K562 (cell line): ENCODE results near the gene OR2B3. TPM values are rescaled to one million over a fixed set of nuclear protein-coding genes. Genes with fewer than 3 reads are reported as not detected.

Source experiments
- ATAC-seq: fragments of 200-7000 bp; cut with Tn5 transposase; 3 replicates; pipeline ENCODE4 v1.9.1; 2020; ENCODE audit warnings: moderate library complexity
- BruUV-seq: library from RNA; stranded (reverse); fragments of 400-500 nt; replicated peaks from 2 replicates; lab custom pipeline; 2021; lab: Mats Ljungman, UMichigan
- CTCF ChIA-PET: fragments of 300-600 bp; formaldehyde crosslinking; extraction: SDS; loops from one replicate; lab custom pipeline; 2021; ENCODE audit warnings: low intra/inter-chr PET ratio; lab: Yijun Ruan, JAX
- POLR2A ChIA-PET: fragments of 300-600, 350-650 bp; sonication (Branson Sonifier 250); formaldehyde crosslinking; extraction: SDS; loops from one replicate; lab custom pipeline; 2021; ENCODE audit warnings: antibody characterized with exemption, inconsistent platforms; lab: Yijun Ruan, JAX
- DNase-seq, 4 experiments: peaks; one replicate each; pipeline versions ENCODE4 v3.0.0 to v3.0.0-alpha.2; 2011 to 2018; ENCODE audit warnings: low spot score in 3 of 4, mixed read lengths in 3 of 4; ENCODE audit errors: extremely low read depth in 1 of 4
- FAIRE-seq: peaks from 2 replicates; lab custom pipeline; 2011; peaks lifted over from hg19 to GRCh38; lab: Jason Lieb, UNC
- H2AFZ ChIP-seq: 2 replicates; pipeline ENCODE4 v1.6.0; 2011; ENCODE audit warnings: low read depth, low read length, control low read depth, inconsistent platforms
- H3K27ac ChIP-seq: fragments of 200-600 bp; 3 replicates; pipeline ENCODE4 v1.8.0; 2011; ENCODE audit warnings: low read depth, mild to moderate bottlenecking, control low read depth, inconsistent platforms, low read length, moderate library complexity, mixed read lengths; ENCODE audit errors: extremely low read depth
- H3K27me3 ChIP-seq, 2 experiments: fragments of 300-600 bp in 1 of 2; 2 replicates in 1 of 2; 3 replicates in 1 of 2; pipeline versions ENCODE4 v1.6.0 to v1.8.0; 2011; ENCODE audit warnings: inconsistent platforms in 2 of 2, low read length in 2 of 2, mild to moderate bottlenecking in 1 of 2, mixed read lengths in 1 of 2, moderate library complexity in 1 of 2; ENCODE audit not compliant: control insufficient read depth in 2 of 2, insufficient read depth in 2 of 2
- H3K36me3 ChIP-seq: fragments of 300-600 bp; 3 replicates; pipeline ENCODE4 v1.8.0; 2011; ENCODE audit warnings: mild to moderate bottlenecking, low read length, inconsistent platforms; ENCODE audit not compliant: control insufficient read depth, insufficient read depth
- H3K4me1 ChIP-seq, 2 experiments: fragments of 200-600 bp in 1 of 2; replicated peaks in 1 of 2; 2 replicates in 1 of 2; 3 replicates in 1 of 2; pipeline versions ENCODE4 v1.5.1 to v1.8.0; 2011; ENCODE audit warnings: inconsistent platforms in 2 of 2, low read length in 2 of 2, mild to moderate bottlenecking in 1 of 2, mixed read lengths in 1 of 2, moderate library complexity in 1 of 2; ENCODE audit not compliant: control insufficient read depth in 2 of 2, insufficient read depth in 2 of 2
- H3K4me2 ChIP-seq: 2 replicates; pipeline ENCODE4 v1.6.1; 2011; ENCODE audit warnings: low read length, control low read depth, inconsistent platforms, mixed read lengths; ENCODE audit not compliant: insufficient read depth
- H3K4me3 ChIP-seq: fragments of 200-600 bp; sonication (generic), shearing (Covaris generic); 2 replicates; pipeline ENCODE4 v1.5.1; 2016; ENCODE audit warnings: control low read depth, inconsistent platforms
- H3K79me2 ChIP-seq: fragments of 200-600 bp; 3 replicates; pipeline ENCODE4 v1.8.0; 2011; ENCODE audit warnings: low read length, inconsistent platforms; ENCODE audit not compliant: control insufficient read depth, insufficient read depth
- H3K9ac ChIP-seq, 2 experiments: 2 replicates each; pipeline versions ENCODE4 v1.6.0 to v1.6.1; 2011; ENCODE audit warnings: low read depth in 2 of 2, low read length in 2 of 2, control low read depth in 1 of 2, inconsistent platforms in 1 of 2, mild to moderate bottlenecking in 1 of 2, mixed read lengths in 1 of 2; ENCODE audit not compliant: insufficient read depth in 1 of 2
- H3K9me1 ChIP-seq: one replicate; pipeline ENCODE4 v1.6.0; 2011; ENCODE audit warnings: inconsistent platforms, mild to moderate bottlenecking, low read length, moderate library complexity; ENCODE audit not compliant: control insufficient read depth, insufficient read depth
- H3K9me3 ChIP-seq: replicated peaks from 2 replicates; pipeline ENCODE4 v1.5.1; 2011; ENCODE audit warnings: low read depth, low read length, inconsistent platforms; ENCODE audit not compliant: control insufficient read depth, insufficient read depth
- H4K20me1 ChIP-seq: replicated peaks from 2 replicates; pipeline ENCODE4 v1.6.1; 2011; ENCODE audit warnings: low read length, inconsistent platforms, mixed read lengths; ENCODE audit not compliant: control insufficient read depth, insufficient read depth
- C11orf30 ChIP-seq: fragments of 450-650 bp; IDR thresholded peaks from 2 replicates; pipeline ENCODE4 v1.6.1; 2016; ENCODE audit warnings: low read depth, mild to moderate bottlenecking
- EP400 ChIP-seq: fragments of 450-650 bp; IDR thresholded peaks from 2 replicates; pipeline ENCODE4 v1.6.1; 2017; ENCODE audit warnings: antibody characterized with exemption, mild to moderate bottlenecking, moderate library complexity
- ILK ChIP-seq: fragments of 450-650 bp; IDR thresholded peaks from 2 replicates; pipeline ENCODE4 v1.6.1; 2016; ENCODE audit warnings: missing genetic modification characterization, low read depth, mild to moderate bottlenecking, missing compliant biosample characterization, moderate library complexity, borderline replicate concordance
- MAFF ChIP-seq: IDR thresholded peaks from 2 replicates; pipeline ENCODE4 v1.6.1; 2012; ENCODE audit warnings: low read length, improper control_type of control experiment
- MAFG ChIP-seq: fragments of 450-650 bp; conservative IDR thresholded peaks from 2 replicates; pipeline ENCODE4 v1.6.1; 2016; ENCODE audit warnings: missing genetic modification characterization, missing compliant biosample characterization
- MAFK ChIP-seq: IDR thresholded peaks from 2 replicates; pipeline ENCODE4 v1.6.1; 2011; ENCODE audit warnings: low read length, improper control_type of control experiment
- MYBL2 ChIP-seq, 2 experiments: fragments of 450-650 bp in 1 of 2; sonication (generic) in 1 of 2; formaldehyde crosslinking in 1 of 2; IDR thresholded peaks; 2 replicates each; pipeline versions ENCODE4 v1.6.1 to v1.8.1; 2017 to 2022; ENCODE audit warnings: borderline replicate concordance in 1 of 2, inconsistent platforms in 1 of 2, low read depth in 1 of 2, mild to moderate bottlenecking in 1 of 2, missing genetic modification reagents in 1 of 2, moderate library complexity in 1 of 2
- RAD21 ChIP-seq, 2 experiments: fragments of 250-450 bp in 1 of 2; fragments of 450-650 bp in 1 of 2; sonication (Bioruptor Pico) in 1 of 2; formaldehyde crosslinking in 1 of 2; IDR thresholded peaks in 1 of 2; conservative IDR thresholded peaks in 1 of 2; 2 replicates each; pipeline versions ENCODE4 v1.4.0 to v1.8.0; 2020 to 2022; ENCODE audit warnings: mild to moderate bottlenecking in 2 of 2, moderate library complexity in 1 of 2
- THRAP3 ChIP-seq: fragments of 450-650 bp; IDR thresholded peaks from 2 replicates; pipeline ENCODE4 v1.6.1; 2016; ENCODE audit warnings: mild to moderate bottlenecking, inconsistent platforms, borderline replicate concordance
- TRIM28 ChIP-seq: fragments of 450-650 bp; IDR thresholded peaks from 2 replicates; pipeline ENCODE4 v1.6.1; 2017
- ZNF316 ChIP-seq: fragments of 450-650 bp; IDR thresholded peaks from 2 replicates; pipeline ENCODE4 v1.6.1; 2016
- ZNF584 ChIP-seq: fragments of 200-800 bp; sonication (Bioruptor generic); IDR thresholded peaks from 2 replicates; pipeline ENCODE4 v1.6.1; 2016; ENCODE audit warnings: low read depth, mild to moderate bottlenecking, missing genetic modification characterization, missing compliant biosample characterization
- WGBS: fragments of 100-300 bp; shearing (Covaris generic); methylation state at CpG from one replicate; pipeline ENCODE4 v1.1.6; 2016; ENCODE audit warnings: low coverage, mixed read lengths; ENCODE audit not compliant: insufficient coverage; ENCODE audit errors: missing lambda C conversion rate; 5-methylcytosine and 5-hydroxymethylcytosine counted together
- in situ Hi-C: fragments of 300-500 bp; cut with MboI; formaldehyde crosslinking; loops from 4 replicates; pipeline ENCODE4 v1.15.0; 2018; ENCODE audit warnings: inconsistent platforms, mixed read lengths
- intact Hi-C: fragments of 100-400 bp; cut with micrococcal nuclease; formaldehyde crosslinking; loops from 2 replicates; pipeline ENCODE4 v1.14.2; 2022
- polyA plus RNA-seq, 8 experiments: library from polyadenylated mRNA; depleted of rRNA in 4 of 8; stranded (reverse) in 5 of 8; unstranded in 3 of 8; fragments of >200 nt; fragmentation: Nextera tagmentation in 2 of 8; fragmentation: Illumina TruSeq in 1 of 8; extraction: Ambion mirVana in 2 of 8; extraction: Trizol in 1 of 8; gene quantifications; 2 replicates each; pipeline versions ENCODE4 v1.2.1 to v1.2.3, GENCODE V29; 2011 to 2014; ENCODE audit warnings: inconsistent platforms in 1 of 8, missing spikeins in 1 of 8
- total RNA-seq, 7 experiments: library from RNA; depleted of rRNA in 6 of 7; stranded (reverse); fragments of >200 nt in 6 of 7; fragmentation: Illumina TruSeq in 2 of 7; extraction: Trizol in 2 of 7; gene quantifications; 2 replicates each; pipeline versions ENCODE4 v1.2.1 to v1.2.3, GENCODE V29; 2011 to 2021; ENCODE audit warnings: low replicate concordance in 1 of 7
- TF ChIP-seq, protein P1 (sequence below): sonication (generic); formaldehyde crosslinking; IDR thresholded peaks from 2 replicates; pipeline ENCODE4 v1.8.0; 2023; ENCODE audit warnings: mild to moderate bottlenecking, missing genetic modification reagents
- TF ChIP-seq, protein P2 (sequence below), 3 experiments: IDR thresholded peaks in 2 of 3; conservative IDR thresholded peaks in 1 of 3; 2 replicates each; pipeline ENCODE4 v1.5.1; 2011 to 2012; ENCODE audit warnings: low read length in 3 of 3, mild to moderate bottlenecking in 3 of 3, control low read depth in 2 of 3, improper control_type of control experiment in 1 of 3, inconsistent platforms in 1 of 3, low read depth in 1 of 3, mixed read lengths in 1 of 3, moderate library complexity in 1 of 3; ENCODE audit not compliant: insufficient read depth in 2 of 3
- TF ChIP-seq, protein P3 (sequence below): fragments of 450-650 bp; IDR thresholded peaks from 2 replicates; pipeline ENCODE4 v1.6.1; 2016; ENCODE audit warnings: missing biosample characterization, missing genetic modification characterization

OR2B3 gene
- total and polyA plus RNA-seq, 9 of the 15 experiments (the other 6 are each of a cell fraction or from before 2014, with no cell fraction given): not detected

DNA sequence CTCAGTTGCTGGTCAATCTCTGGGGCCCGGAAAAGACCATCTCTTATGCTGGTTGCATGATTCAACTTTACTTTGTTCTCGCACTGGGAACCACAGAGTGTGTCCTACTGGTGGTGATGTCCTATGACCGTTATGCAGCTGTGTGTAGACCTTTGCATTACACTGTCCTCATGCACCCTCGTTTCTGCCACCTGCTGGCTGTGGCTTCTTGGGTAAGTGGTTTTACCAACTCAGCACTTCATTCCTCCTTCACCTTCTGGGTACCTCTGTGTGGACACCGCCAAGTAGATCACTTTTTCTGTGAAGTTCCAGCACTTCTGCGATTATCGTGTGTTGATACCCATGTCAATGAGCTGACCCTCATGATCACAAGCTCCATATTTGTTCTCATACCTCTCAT is 25.0 kb upstream of the OR2B3 start:
- CTCF ChIA-PET: no interaction called here
- DNase-seq (peak in 1 of 4 experiments; percentile 32), ATAC-seq (peak; percentile 82), FAIRE-seq (no peak)
- Histone ChIP-seq H2AFZ (no peak overlapping the region), H4K20me1 (no peaks in the 10 kb centered on the region), H3K4me1 (no peaks in the 10 kb centered on the region), H3K79me2 (no peaks in the 10 kb centered on the region), H3K4me3 (no peak overlapping the region), H3K9me3 (no peaks in the 10 kb centered on the region), H3K9me1 (no peaks in the 10 kb centered on the region), H3K4me2 (no peak overlapping the region), H3K27ac (no peak overlapping the region), H3K36me3 (no peaks in the 10 kb centered on the region), H3K9ac (no peak overlapping the region), H3K27me3 (no peaks in the 10 kb centered on the region)
- 2% methylated on average over 7 of the region's 7 CpGs for WGBS
- BruUV-seq: no TSS peak
- intact Hi-C loops (no loop called here), in situ Hi-C loops (no loop called here)
- POLR2A ChIA-PET: interaction anchor here (0.8 to 1.3 kb wide), 2 partner anchors 10 to 17 kb away, joined by 3 to 4 read pairs; no protein-coding TSS in a partner anchor
- TF ChIP-seq, protein P1, sequence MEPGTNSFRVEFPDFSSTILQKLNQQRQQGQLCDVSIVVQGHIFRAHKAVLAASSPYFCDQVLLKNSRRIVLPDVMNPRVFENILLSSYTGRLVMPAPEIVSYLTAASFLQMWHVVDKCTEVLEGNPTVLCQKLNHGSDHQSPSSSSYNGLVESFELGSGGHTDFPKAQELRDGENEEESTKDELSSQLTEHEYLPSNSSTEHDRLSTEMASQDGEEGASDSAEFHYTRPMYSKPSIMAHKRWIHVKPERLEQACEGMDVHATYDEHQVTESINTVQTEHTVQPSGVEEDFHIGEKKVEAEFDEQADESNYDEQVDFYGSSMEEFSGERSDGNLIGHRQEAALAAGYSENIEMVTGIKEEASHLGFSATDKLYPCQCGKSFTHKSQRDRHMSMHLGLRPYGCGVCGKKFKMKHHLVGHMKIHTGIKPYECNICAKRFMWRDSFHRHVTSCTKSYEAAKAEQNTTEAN (CRISPR knock-in tag): no peak
- TF ChIP-seq ZNF316 (peak; percentile 80), EP400 (no peak), MAFF (peak; percentile 20; the same call in 1 of the 2 replicates), THRAP3 (no peak), MAFK (peak; percentile 37; the same call in 1 of the 2 replicates), MYBL2 (IDR thresholded peaks at IDR 0.05; ENCODE audit: low read depth) (no peak), MYBL2 (CRISPR knock-in tag; IDR thresholded peaks at IDR 0.05; ENCODE audit: borderline replicate concordance) (no peak), C11orf30 (peak; percentile 75), TRIM28 (no peak), ILK (tag) (no peak), ZNF584 (CRISPR knock-in tag) (no peak), RAD21 (CRISPR knock-in tag; conservative IDR thresholded peaks at IDR 0.05 in 1 of 2, IDR thresholded peaks at IDR 0.05 in 1 of 2) (peak; percentile 19 to 38; a peak in 2 of 4 replicates), MAFG (tag) (peak; percentile 58)
- TF ChIP-seq, protein P2, sequence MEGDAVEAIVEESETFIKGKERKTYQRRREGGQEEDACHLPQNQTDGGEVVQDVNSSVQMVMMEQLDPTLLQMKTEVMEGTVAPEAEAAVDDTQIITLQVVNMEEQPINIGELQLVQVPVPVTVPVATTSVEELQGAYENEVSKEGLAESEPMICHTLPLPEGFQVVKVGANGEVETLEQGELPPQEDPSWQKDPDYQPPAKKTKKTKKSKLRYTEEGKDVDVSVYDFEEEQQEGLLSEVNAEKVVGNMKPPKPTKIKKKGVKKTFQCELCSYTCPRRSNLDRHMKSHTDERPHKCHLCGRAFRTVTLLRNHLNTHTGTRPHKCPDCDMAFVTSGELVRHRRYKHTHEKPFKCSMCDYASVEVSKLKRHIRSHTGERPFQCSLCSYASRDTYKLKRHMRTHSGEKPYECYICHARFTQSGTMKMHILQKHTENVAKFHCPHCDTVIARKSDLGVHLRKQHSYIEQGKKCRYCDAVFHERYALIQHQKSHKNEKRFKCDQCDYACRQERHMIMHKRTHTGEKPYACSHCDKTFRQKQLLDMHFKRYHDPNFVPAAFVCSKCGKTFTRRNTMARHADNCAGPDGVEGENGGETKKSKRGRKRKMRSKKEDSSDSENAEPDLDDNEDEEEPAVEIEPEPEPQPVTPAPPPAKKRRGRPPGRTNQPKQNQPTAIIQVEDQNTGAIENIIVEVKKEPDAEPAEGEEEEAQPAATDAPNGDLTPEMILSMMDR (IDR thresholded peaks at IDR 0.05 in 2 of 3, conservative IDR thresholded peaks at IDR 0.05 in 1 of 3; ENCODE audit: insufficient read depth in 2 of 3, low read depth in 1 of 3, low read length in 3 of 3): peak; percentile 35 to 42 (median 38); a peak in 4 of 6 replicates
- TF ChIP-seq, protein P3, sequence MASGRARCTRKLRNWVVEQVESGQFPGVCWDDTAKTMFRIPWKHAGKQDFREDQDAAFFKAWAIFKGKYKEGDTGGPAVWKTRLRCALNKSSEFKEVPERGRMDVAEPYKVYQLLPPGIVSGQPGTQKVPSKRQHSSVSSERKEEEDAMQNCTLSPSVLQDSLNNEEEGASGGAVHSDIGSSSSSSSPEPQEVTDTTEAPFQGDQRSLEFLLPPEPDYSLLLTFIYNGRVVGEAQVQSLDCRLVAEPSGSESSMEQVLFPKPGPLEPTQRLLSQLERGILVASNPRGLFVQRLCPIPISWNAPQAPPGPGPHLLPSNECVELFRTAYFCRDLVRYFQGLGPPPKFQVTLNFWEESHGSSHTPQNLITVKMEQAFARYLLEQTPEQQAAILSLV (tag): no peak
